HAP-1 (cell line): ENCODE data around the gene GAB3.

Source experiments
- DNase-seq, 2 experiments: peaks; one replicate each; pipeline ENCODE4 v3.0.0-alpha.2; 2016 to 2020; ENCODE audit warnings: low spot score in 2 of 2
- H3K27me3 ChIP-seq: fragments of 250-450 bp; sonication (Bioruptor Pico); 2 replicates; pipeline ENCODE4 v1.5.1; 2020; ENCODE audit warnings: low read depth, mild to moderate bottlenecking, moderate library complexity
- H3K36me3 ChIP-seq: fragments of 250-450 bp; sonication (Bioruptor Pico); replicated peaks from 2 replicates; pipeline ENCODE4 v1.5.1; 2020; ENCODE audit warnings: mild to moderate bottlenecking
- H3K4me1 ChIP-seq: fragments of 250-450 bp; sonication (Bioruptor Pico); 2 replicates; pipeline ENCODE4 v1.5.1; 2020; ENCODE audit warnings: mild to moderate bottlenecking
- H3K4me3 ChIP-seq: fragments of 250-450 bp; sonication (Bioruptor Pico); 2 replicates; pipeline ENCODE4 v1.5.1; 2020; ENCODE audit warnings: mild to moderate bottlenecking, moderate library complexity
- H3K9me3 ChIP-seq: fragments of 250-450 bp; sonication (Bioruptor Pico); 2 replicates; pipeline ENCODE4 v1.5.1; 2020; ENCODE audit warnings: mild to moderate bottlenecking, moderate library complexity
- in situ Hi-C: fragments of 300-500 bp; cut with MboI; formaldehyde crosslinking; loops from 3 replicates; pipeline ENCODE4 v1.14.3; 2020; ENCODE audit warnings: low sequenced_read_pairs, inconsistent platforms, mixed read lengths

GAB3 gene, protein sequence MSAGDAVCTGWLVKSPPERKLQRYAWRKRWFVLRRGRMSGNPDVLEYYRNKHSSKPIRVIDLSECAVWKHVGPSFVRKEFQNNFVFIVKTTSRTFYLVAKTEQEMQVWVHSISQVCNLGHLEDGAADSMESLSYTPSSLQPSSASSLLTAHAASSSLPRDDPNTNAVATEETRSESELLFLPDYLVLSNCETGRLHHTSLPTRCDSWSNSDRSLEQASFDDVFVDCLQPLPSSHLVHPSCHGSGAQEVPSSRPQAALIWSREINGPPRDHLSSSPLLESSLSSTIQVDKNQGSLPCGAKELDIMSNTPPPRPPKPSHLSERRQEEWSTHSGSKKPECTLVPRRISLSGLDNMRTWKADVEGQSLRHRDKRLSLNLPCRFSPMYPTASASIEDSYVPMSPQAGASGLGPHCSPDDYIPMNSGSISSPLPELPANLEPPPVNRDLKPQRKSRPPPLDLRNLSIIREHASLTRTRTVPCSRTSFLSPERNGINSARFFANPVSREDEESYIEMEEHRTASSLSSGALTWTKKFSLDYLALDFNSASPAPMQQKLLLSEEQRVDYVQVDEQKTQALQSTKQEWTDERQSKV

GRCh38 chrX:154750301-154751202 is at the start of gene GAB3:
GAB3 (minus strand) TSS chrX:154751077; CDS start chrX:154751025, 52 bp downstream.
- no peaks in the 10 kb centered on the region for H3K36me3 ChIP-seq
- H3K27me3 ChIP-seq = peaks cover 35% of the 10 kb centered on the region
- in situ Hi-C loops = loop anchor here (25.0 kb wide), 2 partner anchors 312 to 363 kb away; partner anchors contain the start of genes BRCC3, CMC4, EMD and MTCP1
- H3K4me3 ChIP-seq = peak within 1 kb of the TSS; percentile 32
- DNase-seq = peak; percentile 39 to 55
- peaks cover 5% of the 10 kb centered on the region for H3K4me1 ChIP-seq
- H3K9me3 ChIP-seq = no peaks in the 10 kb centered on the region

DNA sequence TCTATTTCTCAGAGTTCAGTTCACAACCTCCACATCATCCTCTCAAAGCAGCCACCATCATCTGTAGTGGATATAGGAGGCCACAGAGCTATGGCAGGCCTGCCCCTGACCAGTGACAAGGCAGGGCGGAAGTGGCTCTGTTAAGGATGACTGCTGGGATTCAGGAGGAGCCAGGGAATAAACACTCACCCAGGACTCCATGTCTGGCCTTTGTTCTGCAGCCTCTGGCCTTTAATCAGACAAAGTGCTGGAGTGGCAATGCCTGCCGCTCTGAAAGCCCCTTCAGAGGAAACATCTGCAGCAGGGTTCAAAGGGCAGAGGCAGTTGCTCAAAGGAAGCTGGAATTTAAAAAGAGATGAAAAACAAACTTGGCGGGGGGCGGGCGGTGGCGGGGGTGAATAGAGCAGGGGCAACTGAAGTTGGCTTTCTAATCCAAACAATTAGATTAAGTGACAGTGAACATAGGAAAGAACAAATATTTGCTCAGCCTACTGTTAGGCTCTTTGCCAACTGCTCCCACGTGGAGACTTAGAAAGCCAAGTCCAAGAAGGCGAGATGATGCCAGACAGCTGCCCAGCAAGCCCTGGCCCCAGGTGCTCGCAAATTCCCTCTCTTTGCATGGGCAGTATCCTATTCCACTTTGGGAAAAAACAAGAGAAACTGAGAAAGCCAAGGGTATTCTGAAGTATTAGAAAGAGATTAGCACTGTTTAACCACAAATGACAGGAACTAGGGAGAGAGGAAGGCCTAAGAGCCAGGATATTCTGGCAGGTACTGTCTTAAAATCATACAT is 48.9 kb upstream of the GAB3 start:
- no peaks in the 10 kb centered on the region for H3K9me3 ChIP-seq
- peak; percentile 41 to 74 for DNase-seq
- H3K27me3 ChIP-seq = no peaks in the 10 kb centered on the region
- no peaks in the 10 kb centered on the region for H3K36me3 ChIP-seq
- no peak overlapping the region for H3K4me3 ChIP-seq
- H3K4me1 ChIP-seq = peaks cover 22% of the 10 kb centered on the region
- in situ Hi-C loops = no loop called here

- peaks cover 12% of the 10 kb centered on the region for H3K4me1 ChIP-seq
- H3K27me3 ChIP-seq = no peaks in the 10 kb centered on the region
- H3K9me3 ChIP-seq = no peaks in the 10 kb centered on the region
- no peak overlapping the region for H3K4me3 ChIP-seq
- no peak for DNase-seq
- H3K36me3 ChIP-seq = no peaks in the 10 kb centered on the region
- in situ Hi-C loops = no loop called here
Measured at GRCh38 chrX:154797006-154797405, 46.1 kb upstream of the GAB3 start.

- Histone ChIP-seq H3K36me3 (no peaks in the 10 kb centered on the region), H3K4me3 (no peak overlapping the region), H3K27me3 (no peaks in the 10 kb centered on the region), H3K9me3 (no peaks in the 10 kb centered on the region), H3K4me1 (peaks cover 9% of the 10 kb centered on the region)
- DNase-seq = no peak
- in situ Hi-C loops = no loop called here
Measured at GRCh38 chrX:154795016-154795415, 44.1 kb upstream of the GAB3 start.

GRCh38 chrX:154793084-154793795 is 42.4 kb upstream of the GAB3 start:
- in situ Hi-C loops = no loop called here

GRCh38 chrX:154791939-154792338 is 41.1 kb upstream of the GAB3 start:
- no peak overlapping the region for H3K4me3 ChIP-seq
- DNase-seq = no peak
- no peaks in the 10 kb centered on the region for H3K9me3 ChIP-seq
- H3K4me1 ChIP-seq = peaks cover 4% of the 10 kb centered on the region
- in situ Hi-C loops = no loop called here
- H3K36me3 ChIP-seq = no peaks in the 10 kb centered on the region; the same call in 1 of the 2 replicates
- H3K27me3 ChIP-seq = no peaks in the 10 kb centered on the region

More at GRCh38 chrX:154793084-154793795, 42.4 kb upstream of the GAB3 start:
- Histone ChIP-seq H3K27me3 (no peaks in the 10 kb centered on the region), H3K36me3 (no peaks in the 10 kb centered on the region; the same call in 1 of the 2 replicates), H3K4me1 (peaks cover 4% of the 10 kb centered on the region), H3K9me3 (no peaks in the 10 kb centered on the region), H3K4me3 (no peak overlapping the region)
- no peak for DNase-seq

GRCh38 chrX:154791467-154791866 is 40.6 kb upstream of the GAB3 start:
- no peak overlapping the region for H3K4me3 ChIP-seq
- in situ Hi-C loops = no loop called here

DNA sequence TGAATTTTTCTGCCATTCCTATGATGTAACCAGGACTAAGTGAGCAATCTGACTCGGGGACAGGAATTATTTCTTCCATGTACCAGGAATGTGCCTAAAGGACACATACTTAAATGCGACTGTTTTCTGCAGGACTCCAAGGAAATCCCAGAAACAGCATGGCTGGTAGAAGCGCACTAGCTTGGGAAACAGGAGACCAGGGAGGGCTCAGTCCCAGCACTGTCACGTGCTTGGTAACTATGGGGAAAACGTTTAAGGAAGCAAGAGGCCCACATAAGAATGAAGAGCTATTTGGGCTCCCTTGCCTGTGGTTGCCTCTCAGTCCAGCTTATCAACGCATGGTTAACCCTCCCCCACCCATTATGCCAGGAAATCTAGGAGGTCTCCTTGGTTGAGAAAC is 34.8 kb upstream of the GAB3 start:
- no peak for DNase-seq
- Histone ChIP-seq H3K4me3 (no peak overlapping the region), H3K36me3 (no peaks in the 10 kb centered on the region; the same call in 1 of the 2 replicates), H3K9me3 (no peaks in the 10 kb centered on the region), H3K27me3 (no peaks in the 10 kb centered on the region), H3K4me1 (peaks cover 4% of the 10 kb centered on the region)
- in situ Hi-C loops = no loop called here

More at GRCh38 chrX:154791467-154791866, 40.6 kb upstream of the GAB3 start:
- no peaks in the 10 kb centered on the region for H3K9me3 ChIP-seq
- H3K4me1 ChIP-seq = peaks cover 4% of the 10 kb centered on the region
- H3K27me3 ChIP-seq = no peaks in the 10 kb centered on the region
- H3K36me3 ChIP-seq = no peaks in the 10 kb centered on the region; the same call in 1 of the 2 replicates
- no peak for DNase-seq

DNA sequence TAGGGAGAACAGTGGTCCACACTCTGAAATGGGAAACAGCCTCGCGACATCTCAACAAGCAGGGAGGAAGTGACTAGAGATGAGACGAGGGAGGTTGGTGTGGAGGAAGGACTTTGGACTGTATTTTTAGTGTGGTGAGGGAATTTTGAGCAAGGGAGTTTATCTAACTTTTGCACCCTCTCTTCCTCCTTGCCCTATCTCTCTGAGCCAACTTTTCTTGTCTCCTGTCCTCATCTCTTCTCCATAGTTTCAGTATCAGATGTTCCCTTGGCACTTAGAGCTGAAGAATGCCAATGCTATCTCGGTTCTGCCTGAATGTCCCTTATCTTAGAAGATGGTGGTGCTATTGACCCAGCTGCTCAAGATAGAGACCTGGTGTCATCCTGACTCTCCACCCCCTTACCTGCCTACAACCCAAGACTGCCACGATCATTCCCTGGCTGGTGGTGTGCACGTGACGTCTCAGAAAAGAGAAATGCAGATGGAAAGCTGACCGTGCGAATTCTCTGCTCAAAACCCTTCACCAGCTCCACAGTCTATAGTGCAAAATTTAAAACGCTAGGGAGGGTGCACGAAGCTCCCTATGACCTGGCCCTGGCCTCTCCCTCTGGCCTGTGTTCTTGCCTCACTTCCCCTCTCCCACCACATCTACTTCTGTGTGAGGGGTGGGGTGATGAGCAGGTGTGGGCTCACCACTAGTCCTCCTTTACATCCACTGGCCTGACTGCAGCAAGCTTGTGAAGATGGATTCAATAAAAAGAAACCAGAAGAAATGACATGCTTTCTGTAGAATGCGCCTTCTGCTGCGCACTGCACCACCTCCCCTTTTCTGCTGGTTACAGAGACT is 33.5 kb upstream of the GAB3 start:
- Histone ChIP-seq H3K4me1 (no peaks in the 10 kb centered on the region), H3K4me3 (no peak overlapping the region), H3K27me3 (no peaks in the 10 kb centered on the region), H3K36me3 (peaks cover 9% of the 10 kb centered on the region), H3K9me3 (no peaks in the 10 kb centered on the region)
- in situ Hi-C loops = no loop called here
- no peak for DNase-seq

DNA sequence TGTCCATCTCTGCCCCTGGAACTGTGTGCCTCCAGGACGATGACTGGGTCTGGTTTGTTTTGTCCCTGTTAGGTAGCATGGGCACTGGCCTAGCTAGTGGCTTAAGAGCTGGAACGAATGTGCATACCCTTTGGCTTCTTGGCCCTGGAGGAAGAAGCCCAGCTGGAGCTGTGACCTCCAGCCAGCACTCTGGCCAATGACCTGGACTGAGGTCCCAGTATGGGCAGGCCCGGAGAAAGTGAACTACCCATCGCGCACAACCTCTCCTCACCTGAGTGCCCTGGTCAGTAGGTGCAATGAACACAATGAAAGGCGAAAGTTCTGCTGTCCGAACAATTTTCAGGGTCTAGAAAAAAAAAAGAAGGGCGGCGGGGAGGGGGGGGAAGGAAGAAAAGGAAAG is 30.1 kb upstream of the GAB3 start:
- in situ Hi-C loops = no loop called here
- Histone ChIP-seq H3K27me3 (no peaks in the 10 kb centered on the region), H3K4me1 (no peaks in the 10 kb centered on the region), H3K9me3 (no peaks in the 10 kb centered on the region), H3K4me3 (no peak overlapping the region), H3K36me3 (peaks cover 40% of the 10 kb centered on the region)
- DNase-seq = no peak

DNA sequence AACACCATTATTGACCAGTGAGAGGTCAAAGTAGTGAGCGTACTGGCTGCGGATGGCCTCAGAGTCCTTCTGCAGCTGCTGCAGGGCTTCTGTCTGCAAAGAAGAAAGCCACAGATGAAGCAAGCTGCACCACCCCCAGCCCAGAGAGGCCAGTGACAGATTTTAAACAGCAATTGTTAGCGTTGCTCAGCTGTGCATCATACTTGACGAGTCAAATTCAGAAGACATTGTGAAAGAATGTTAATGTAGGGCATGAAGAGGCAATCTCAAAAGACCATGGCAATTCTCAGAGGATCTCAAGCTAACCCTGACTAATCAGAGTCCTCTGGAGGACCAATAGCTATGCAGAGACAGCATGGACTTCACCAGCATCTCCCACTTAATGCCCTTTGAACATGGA is 28.4 kb upstream of the GAB3 start:
- no peak overlapping the region for H3K4me3 ChIP-seq
- no peaks in the 10 kb centered on the region for H3K9me3 ChIP-seq
- H3K4me1 ChIP-seq = no peaks in the 10 kb centered on the region
- H3K27me3 ChIP-seq = no peaks in the 10 kb centered on the region
- peaks cover 57% of the 10 kb centered on the region for H3K36me3 ChIP-seq
- in situ Hi-C loops = no loop called here
- DNase-seq = no peak

DNA sequence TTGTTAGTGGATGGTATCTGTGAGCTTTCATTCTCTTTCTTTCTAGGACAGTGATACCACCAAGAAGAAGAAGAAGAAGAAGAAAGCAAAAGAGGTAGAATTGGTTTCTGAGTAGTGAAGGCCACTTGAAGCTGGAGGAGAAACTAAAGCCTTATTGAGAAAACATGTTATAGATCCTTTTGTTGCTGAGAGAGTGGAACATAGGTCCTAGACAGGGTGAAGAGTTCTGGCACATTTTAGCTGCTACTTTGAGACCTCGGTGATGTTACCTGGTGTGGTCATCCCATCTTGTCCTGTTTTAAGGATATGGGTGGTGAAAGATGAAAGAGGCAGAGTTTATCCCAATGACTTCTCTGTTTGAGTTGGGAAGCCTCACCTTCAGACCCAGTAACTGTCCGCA is 25.9 kb upstream of the GAB3 start:
- no peaks in the 10 kb centered on the region for H3K27me3 ChIP-seq
- no peak overlapping the region for H3K4me3 ChIP-seq
- no peaks in the 10 kb centered on the region; the same call in 1 of the 2 replicates for H3K4me1 ChIP-seq
- H3K36me3 ChIP-seq = peaks cover 82% of the 10 kb centered on the region
- DNase-seq = no peak
- in situ Hi-C loops = no loop called here
- no peaks in the 10 kb centered on the region for H3K9me3 ChIP-seq
